ENCODE measurements around the gene SMARCA1. TPM values are rescaled to one million over a fixed set of nuclear protein-coding genes. Genes with fewer than 3 reads are reported as not detected.
A peak's percentile ranks its signal among the peaks of the same experiment; 100 is the strongest.

The SMARCA1 gene, protein sequence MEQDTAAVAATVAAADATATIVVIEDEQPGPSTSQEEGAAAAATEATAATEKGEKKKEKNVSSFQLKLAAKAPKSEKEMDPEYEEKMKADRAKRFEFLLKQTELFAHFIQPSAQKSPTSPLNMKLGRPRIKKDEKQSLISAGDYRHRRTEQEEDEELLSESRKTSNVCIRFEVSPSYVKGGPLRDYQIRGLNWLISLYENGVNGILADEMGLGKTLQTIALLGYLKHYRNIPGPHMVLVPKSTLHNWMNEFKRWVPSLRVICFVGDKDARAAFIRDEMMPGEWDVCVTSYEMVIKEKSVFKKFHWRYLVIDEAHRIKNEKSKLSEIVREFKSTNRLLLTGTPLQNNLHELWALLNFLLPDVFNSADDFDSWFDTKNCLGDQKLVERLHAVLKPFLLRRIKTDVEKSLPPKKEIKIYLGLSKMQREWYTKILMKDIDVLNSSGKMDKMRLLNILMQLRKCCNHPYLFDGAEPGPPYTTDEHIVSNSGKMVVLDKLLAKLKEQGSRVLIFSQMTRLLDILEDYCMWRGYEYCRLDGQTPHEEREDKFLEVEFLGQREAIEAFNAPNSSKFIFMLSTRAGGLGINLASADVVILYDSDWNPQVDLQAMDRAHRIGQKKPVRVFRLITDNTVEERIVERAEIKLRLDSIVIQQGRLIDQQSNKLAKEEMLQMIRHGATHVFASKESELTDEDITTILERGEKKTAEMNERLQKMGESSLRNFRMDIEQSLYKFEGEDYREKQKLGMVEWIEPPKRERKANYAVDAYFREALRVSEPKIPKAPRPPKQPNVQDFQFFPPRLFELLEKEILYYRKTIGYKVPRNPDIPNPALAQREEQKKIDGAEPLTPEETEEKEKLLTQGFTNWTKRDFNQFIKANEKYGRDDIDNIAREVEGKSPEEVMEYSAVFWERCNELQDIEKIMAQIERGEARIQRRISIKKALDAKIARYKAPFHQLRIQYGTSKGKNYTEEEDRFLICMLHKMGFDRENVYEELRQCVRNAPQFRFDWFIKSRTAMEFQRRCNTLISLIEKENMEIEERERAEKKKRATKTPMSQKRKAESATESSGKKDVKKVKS
- total RNA-seq (10 to 100 TPM; 29.7 to 42.9 (median 33.1) TPM), polyA plus RNA-seq (10 to 100 TPM in 1 of 2 donors, 1 to 10 TPM in 1; 6.3 to 10.1 TPM)
- long read RNA-seq, donor 1, transcript SMARCA1-203 (24 exons, 3,948 nt) = major isoform, 48 of 117 reads
- long read RNA-seq, donor 1, transcript SMARCA1-201 (25 exons, 3,564 nt) = minor isoform, 8 of 117 reads
- long read RNA-seq, donor 1, partial matches to known transcripts = 26 of 117 reads
- long read RNA-seq, donor 1, other reads (novel, unspliced or antisense) = 35 of 117 reads
- long read RNA-seq, donor 2, transcript SMARCA1-201 (25 exons, 3,564 nt) = minor isoform, 16 of 113 reads
- long read RNA-seq, donor 2, transcript SMARCA1-203 (24 exons, 3,948 nt) = major isoform, 47 of 113 reads
- long read RNA-seq, donor 2, partial matches to known transcripts = 17 of 113 reads
- long read RNA-seq, donor 2, other reads (novel, unspliced or antisense) = 33 of 113 reads
- long read RNA-seq, donor 3, transcript SMARCA1-203 (24 exons, 3,948 nt) = major isoform, 15 of 148 reads
- long read RNA-seq, donor 3, transcript SMARCA1-201 (25 exons, 3,564 nt) = minor isoform, 7 of 148 reads
- long read RNA-seq, donor 3, partial matches to known transcripts = 100 of 148 reads
- long read RNA-seq, donor 3, other reads (novel, unspliced or antisense) = 26 of 148 reads

DNA sequence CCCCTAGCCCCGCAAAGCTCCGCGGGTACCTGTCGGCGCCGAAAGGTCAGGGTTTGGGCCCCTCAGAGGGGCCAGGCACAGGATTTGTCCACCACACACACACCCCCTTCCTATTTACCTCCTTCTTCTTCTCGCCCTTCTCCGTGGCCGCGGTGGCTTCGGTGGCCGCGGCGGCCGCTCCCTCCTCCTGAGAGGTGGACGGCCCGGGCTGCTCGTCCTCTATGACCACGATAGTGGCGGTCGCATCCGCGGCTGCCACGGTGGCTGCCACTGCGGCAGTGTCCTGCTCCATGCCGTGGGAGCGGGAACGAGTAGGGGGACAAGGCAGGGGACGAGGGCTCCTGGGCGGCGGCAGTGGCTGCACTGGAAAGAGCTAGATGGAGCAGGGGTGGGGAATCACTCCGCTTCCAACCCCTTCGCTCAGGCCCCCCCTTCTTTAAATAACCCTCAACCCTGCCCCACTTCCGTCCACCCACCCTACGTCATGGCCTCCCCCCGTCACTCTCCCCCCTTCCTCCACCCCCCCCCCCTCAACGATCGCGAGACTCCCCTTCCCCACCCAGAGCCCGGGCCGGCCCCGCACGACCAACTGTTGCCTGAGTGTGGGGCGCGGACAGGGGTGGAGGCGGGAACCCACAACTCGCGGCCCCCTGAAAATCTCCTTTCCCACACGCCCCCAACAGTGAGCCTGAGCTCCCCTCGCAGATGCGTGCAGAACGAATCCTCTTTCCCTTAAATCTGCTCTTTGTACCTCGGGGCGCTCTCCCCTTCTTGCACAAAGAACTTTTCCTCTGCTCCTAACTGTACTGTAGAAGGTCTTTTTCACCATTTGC is at the start of gene SMARCA1:
Gene SMARCA1 (minus strand): TSS at position 412 of the 833 bp plus-strand sequence. CDS start 120 bp downstream, at position 292.
- WGBS, 2 donors = 0 to 1% methylated on average over 19 to 45 of the region's 54 CpGs
- peak within 1 kb of the TSS; percentile 69 to 93 (median 86) for H3K27ac ChIP-seq
- intact Hi-C loops (cut with DNase I) = no loop called here

DNA sequence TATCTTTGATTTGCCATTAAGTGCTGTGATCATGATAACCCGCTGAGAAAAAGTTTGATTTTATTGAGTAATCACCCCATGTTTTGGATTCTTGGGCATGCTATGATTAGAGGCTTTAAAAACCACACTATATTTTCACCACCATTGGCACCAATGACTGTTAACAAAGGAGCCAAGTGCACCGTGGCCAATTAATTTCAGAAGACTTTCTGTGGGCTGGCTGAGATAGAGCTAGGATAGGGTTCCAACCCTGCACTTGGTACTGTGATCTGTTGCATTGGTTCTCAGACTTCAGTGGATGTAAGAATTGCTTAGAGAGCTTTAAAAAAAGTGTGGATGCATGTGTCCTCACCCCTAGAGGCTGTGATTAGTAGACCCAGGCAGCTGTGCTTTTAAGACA is 49.1 kb upstream of the SMARCA1 start:
- intact Hi-C loops (cut with DNase I) = no loop called here
- Histone ChIP-seq H3K36me3 (peaks cover 0 to 78% (median 7%) of the 10 kb centered on the region in 9 donors), H3K9me3 (no peaks in the 10 kb centered on the region), H3K27me3 (peaks cover 0 to 13% (median 0%) of the 10 kb centered on the region in 7 donors), H3K4me1 (peaks cover 0 to 3% (median 0%) of the 10 kb centered on the region in 9 donors), H3K4me3 (no peak overlapping the region), H3K27ac (no peak overlapping the region)
- DNase-seq (no peak), ATAC-seq (peak in 1 of 8 donors; percentile 30)
- TF ChIP-seq, protein P1, sequence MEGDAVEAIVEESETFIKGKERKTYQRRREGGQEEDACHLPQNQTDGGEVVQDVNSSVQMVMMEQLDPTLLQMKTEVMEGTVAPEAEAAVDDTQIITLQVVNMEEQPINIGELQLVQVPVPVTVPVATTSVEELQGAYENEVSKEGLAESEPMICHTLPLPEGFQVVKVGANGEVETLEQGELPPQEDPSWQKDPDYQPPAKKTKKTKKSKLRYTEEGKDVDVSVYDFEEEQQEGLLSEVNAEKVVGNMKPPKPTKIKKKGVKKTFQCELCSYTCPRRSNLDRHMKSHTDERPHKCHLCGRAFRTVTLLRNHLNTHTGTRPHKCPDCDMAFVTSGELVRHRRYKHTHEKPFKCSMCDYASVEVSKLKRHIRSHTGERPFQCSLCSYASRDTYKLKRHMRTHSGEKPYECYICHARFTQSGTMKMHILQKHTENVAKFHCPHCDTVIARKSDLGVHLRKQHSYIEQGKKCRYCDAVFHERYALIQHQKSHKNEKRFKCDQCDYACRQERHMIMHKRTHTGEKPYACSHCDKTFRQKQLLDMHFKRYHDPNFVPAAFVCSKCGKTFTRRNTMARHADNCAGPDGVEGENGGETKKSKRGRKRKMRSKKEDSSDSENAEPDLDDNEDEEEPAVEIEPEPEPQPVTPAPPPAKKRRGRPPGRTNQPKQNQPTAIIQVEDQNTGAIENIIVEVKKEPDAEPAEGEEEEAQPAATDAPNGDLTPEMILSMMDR (IDR thresholded peaks at IDR 0.05) = no peak
- WGBS, 2 donors = 67 to 79% methylated on average over 2 of the region's 2 CpGs

More for the DNA sequence above, at the start of gene SMARCA1:
- Histone ChIP-seq H3K27me3 (peaks cover 0 to 49% (median 0%) of the 10 kb centered on the region in 7 donors), H3K9me3 (no peaks in the 10 kb centered on the region), H3K4me1 (peaks cover 0 to 10% (median 6%) of the 10 kb centered on the region in 9 donors), H3K36me3 (no peaks in the 10 kb centered on the region), H3K4me3 (peak within 1 kb of the TSS; percentile 41 to 89 (median 82))
- peak; percentile 82 to 91 (median 87) for ATAC-seq
- TF ChIP-seq, protein P1 (IDR thresholded peaks at IDR 0.05) = no peak
- peak; percentile 41 to 56 for DNase-seq

DNA sequence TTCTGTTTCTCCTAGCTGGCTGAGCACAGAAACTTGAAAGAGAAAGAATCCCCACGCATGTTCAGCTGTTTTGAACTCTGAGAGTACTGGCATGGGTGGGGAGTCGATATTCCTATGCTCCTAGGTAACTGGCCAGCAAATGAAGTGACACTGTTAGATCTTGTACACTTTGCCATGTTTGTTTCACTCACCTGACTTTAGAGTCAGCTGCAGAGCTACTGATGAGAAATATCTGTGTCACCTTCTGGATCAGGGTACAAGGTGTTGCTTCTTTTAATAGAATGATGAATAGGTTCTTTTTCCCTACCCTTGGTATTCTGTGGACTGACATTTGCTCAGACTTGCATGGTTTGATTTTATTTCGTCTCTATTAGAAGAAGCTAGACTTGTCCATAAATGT is 45.1 kb upstream of the SMARCA1 start:
- Histone ChIP-seq H3K27me3 (peaks cover 0 to 13% (median 0%) of the 10 kb centered on the region in 7 donors), H3K36me3 (peaks cover 0 to 59% (median 7%) of the 10 kb centered on the region in 9 donors), H3K4me1 (peaks cover 0 to 22% (median 6%) of the 10 kb centered on the region in 9 donors), H3K27ac (no peak overlapping the region), H3K4me3 (no peak overlapping the region), H3K9me3 (no peaks in the 10 kb centered on the region)
- TF ChIP-seq, protein P1 (IDR thresholded peaks at IDR 0.05) = no peak
- 97 to 100% methylated on average over 3 of the region's 3 CpGs for WGBS, 2 donors
- intact Hi-C loops (cut with DNase I) = no loop called here
- DNase-seq (no peak), ATAC-seq (no peak)
